GM18505 (cell line): ENCODE results near the gene PI4K2A.

Experiments used
- ATAC-seq: cut with Tn5 transposase; IDR thresholded peaks from one replicate; pipeline ENCODE4 v1.9.1; 2021; ENCODE audit not compliant: unreplicated experiment
- POLR2A ChIP-seq: IDR thresholded peaks from 4 replicates; pipeline ENCODE4 v1.6.1; 2011; ENCODE audit warnings: borderline replicate concordance; ENCODE audit not compliant: insufficient read depth, insufficient read length; ENCODE audit errors: extremely low read depth

The PI4K2A gene

GRCh38 chr10:97640174-97640867, at the start of gene PI4K2A:
Gene PI4K2A (plus strand): TSS chr10:97640671. CDS start chr10:97640743, 72 bp downstream.
- peak; percentile 96 for ATAC-seq
- peak; percentile 76 for TF ChIP-seq POLR2A

- TF ChIP-seq POLR2A: no peak
- no peak for ATAC-seq
These were observed 49.5 kb upstream of the PI4K2A start for GRCh38 chr10:97590748-97591495.

- ATAC-seq: no peak
- TF ChIP-seq POLR2A: no peak
These were observed 47.0 kb upstream of the PI4K2A start for GRCh38 chr10:97593421-97593820.

GRCh38 chr10:97596101-97597082, 44.1 kb upstream of the PI4K2A start:
- TF ChIP-seq POLR2A: no peak
- ATAC-seq: no peak

GRCh38 chr10:97597778-97598177, 42.7 kb upstream of the PI4K2A start:
- TF ChIP-seq POLR2A: no peak
- no peak for ATAC-seq

- ATAC-seq: no peak
- TF ChIP-seq POLR2A: no peak
These were observed 41.8 kb upstream of the PI4K2A start for GRCh38 chr10:97598407-97599271.

GRCh38 chr10:97599272-97599619, 41.2 kb upstream of the PI4K2A start:
- TF ChIP-seq POLR2A: no peak
- ATAC-seq: no peak

- no peak for ATAC-seq
- no peak for TF ChIP-seq POLR2A
These were observed 39.9 kb upstream of the PI4K2A start for GRCh38 chr10:97600616-97601015.

- TF ChIP-seq POLR2A: no peak
- no peak for ATAC-seq
These were observed 38.9 kb upstream of the PI4K2A start for GRCh38 chr10:97601268-97602215.

GRCh38 chr10:97607095-97607636, 33.3 kb upstream of the PI4K2A start:
- ATAC-seq: no peak
- no peak for TF ChIP-seq POLR2A

GRCh38 chr10:97608991-97609561, 31.4 kb upstream of the PI4K2A start:
- no peak for TF ChIP-seq POLR2A
- no peak for ATAC-seq
